HG03558 (cell line): Measurements from ENCODE around the gene EXOC2.
"Not testable (repeated sequence)": the region's sequence is repeated elsewhere in the genome, so short reads cannot be mapped to it uniquely, and the experiment has no call there.

Experiments used
- ATAC-seq: cut with Tn5 transposase; IDR thresholded peaks from one replicate; pipeline ENCODE4 v1.9.1; 2021; ENCODE audit warnings: moderate number of reproducible peaks; ENCODE audit not compliant: unreplicated experiment; ENCODE audit errors: extremely low read depth

The EXOC2 gene

DNA sequence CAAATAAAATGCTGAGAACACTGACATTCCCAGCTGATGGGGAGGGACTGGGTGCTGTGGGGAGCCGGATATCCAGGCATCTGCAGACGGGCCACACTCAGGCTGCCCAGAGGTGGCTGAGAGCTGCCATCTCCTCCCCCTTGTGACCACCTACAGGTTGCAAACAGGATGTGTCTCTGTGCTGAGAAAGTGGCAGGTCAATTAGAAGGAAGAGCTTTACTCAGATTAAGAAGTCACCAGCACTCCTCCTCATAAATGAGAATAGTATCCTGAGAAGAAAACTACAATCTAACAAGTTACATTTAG is 99.1 kb downstream of the EXOC2 start:
- ATAC-seq = no peak

DNA sequence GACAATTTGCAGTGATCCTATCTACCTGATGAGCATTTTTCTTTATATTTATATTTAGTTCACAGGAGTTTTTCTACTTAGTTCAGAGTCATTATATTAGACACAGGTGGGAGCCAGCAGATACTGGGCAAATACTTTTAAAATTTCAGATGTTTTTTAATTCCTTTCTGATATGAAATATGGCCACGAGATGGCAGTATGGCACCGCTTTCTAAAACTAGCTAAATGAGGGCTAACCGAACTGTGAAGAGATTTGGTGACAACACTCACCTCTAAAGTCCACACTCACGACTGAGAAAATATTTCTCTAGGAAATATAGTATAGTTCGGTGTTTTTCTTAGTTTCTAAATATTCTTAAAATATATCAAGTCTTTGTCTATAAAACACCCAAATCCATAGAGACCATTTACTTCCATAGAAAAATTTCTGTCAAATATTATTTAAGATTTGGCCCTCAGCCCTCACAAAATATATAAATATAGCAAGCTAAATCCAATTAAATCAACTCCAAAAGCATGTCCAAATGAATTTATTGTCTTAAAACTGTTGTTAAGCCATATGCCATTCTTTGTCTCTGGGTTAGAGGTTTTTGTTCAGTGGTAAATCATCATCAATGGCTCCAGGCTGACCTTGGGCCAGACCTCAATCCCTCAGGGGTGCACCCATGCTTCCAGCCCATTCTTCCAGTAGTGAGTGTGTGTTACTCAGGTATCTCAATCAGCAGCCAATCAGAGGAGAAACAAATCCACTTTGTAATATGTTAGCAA is 99.6 kb downstream of the EXOC2 start:
- no peak for ATAC-seq

DNA sequence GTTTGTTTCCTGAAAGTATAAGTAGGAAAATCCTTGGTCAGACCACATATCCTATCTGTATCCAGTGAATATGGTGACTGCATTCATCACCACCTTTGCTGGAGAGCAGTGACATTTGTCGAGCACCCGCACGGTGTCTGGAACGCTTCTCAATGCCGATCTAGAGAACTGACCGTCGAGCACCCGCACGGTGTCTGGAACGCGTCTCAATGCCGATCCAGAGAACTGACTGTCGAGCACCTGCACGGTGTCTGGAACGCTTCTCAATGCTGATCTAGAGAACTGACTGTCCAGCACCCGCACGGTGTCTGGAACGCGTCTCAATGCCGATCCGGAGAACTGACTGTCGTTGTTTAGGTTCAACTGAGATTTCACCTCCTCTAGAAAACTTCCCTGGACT is 103.8 kb downstream of the EXOC2 start:
- ATAC-seq = no peak

DNA sequence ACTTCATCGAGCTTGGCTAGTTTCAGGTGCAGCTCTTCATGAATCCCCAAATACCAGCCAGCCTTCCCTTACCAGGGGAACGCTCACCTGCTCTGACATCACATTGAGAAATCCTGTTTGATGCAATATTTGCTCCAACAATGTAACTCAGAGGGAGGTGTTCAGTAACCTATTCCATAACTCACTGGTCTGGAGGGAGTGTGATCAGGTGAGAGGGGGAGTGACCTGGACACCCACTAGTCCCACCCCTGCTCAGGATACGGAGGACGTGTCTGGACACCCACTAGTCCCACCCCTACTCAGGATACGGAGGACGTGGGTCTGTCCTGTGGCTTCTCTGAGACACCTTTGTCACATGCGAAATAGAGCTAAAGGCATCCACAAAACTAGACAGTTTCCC is 106.4 kb downstream of the EXOC2 start:
- ATAC-seq = no peak

DNA sequence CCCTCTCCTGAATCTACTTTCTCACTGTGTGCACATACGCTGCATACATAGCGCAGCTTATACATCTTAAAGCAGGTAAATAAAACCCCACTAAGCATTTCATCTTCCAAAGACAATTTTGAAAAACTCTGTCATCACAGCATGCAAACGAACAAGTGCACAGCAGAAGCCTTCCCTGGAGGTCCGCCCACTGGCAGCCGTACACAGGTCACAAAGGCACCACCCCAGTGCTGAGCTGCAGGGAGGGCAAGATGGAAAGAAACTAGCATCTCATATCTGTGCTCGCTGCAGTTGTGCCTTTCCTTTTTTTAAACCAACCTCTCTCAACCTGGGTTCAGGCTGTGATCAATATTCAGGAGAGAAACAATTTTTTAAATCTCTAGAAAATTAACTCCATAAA is 109.3 kb downstream of the EXOC2 start:
- no peak for ATAC-seq

DNA sequence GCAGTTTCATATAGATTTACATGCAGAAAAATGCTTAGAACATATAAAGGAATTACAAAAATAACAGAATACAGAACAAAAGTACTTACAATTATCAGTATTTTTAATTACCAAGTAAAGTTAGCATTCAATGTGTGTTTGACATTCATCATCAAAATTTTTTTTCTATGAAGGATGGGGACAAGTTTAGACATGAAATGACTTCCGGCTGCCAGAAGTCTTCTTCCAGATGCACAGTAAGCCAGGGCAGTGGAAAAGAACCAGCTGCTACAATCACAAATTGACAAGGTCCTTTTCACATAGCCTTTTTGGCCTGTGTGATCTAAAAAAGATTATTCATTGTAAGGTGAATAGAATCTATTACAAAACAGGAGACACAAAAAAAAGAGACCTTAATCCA is 109.8 kb downstream of the EXOC2 start:
- no peak for ATAC-seq

DNA sequence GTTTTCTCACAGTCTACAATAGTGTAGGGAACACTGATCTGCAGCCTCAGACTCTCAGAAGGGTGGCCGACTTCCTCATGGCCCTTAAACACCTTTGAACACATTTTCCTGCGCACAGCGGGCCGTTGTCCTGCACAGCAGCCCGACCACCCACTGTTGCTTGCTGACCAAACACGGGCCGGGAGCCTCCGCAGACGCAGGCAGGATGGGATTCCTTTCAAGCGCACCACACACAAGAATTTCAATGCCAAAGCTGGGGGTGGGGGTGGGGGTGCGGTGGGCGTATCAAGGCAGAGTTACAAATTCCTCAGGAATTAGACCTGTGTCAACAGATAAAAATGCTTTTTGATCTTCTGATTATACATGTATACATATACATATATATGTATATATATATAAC is 110.6 kb downstream of the EXOC2 start:
- ATAC-seq = no peak

DNA sequence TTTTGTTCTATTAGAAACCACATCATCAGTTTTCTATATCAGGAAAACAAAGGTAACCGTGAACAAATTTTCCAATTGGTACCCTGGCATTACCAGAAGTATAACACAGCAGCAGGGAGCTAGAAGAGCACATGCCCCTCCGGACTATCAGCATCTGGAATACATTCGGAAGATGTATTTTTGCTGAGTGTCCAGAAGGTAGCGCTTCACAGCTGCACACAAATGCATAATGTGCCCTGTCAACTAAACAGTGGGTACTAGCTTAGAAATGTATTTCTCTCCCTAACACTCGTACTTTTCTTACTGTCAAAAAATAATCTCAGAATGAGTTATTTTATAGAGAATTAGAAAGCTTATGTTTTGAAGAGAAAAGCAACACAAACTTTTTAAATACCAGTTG is 113.6 kb downstream of the EXOC2 start:
- ATAC-seq = no peak

DNA sequence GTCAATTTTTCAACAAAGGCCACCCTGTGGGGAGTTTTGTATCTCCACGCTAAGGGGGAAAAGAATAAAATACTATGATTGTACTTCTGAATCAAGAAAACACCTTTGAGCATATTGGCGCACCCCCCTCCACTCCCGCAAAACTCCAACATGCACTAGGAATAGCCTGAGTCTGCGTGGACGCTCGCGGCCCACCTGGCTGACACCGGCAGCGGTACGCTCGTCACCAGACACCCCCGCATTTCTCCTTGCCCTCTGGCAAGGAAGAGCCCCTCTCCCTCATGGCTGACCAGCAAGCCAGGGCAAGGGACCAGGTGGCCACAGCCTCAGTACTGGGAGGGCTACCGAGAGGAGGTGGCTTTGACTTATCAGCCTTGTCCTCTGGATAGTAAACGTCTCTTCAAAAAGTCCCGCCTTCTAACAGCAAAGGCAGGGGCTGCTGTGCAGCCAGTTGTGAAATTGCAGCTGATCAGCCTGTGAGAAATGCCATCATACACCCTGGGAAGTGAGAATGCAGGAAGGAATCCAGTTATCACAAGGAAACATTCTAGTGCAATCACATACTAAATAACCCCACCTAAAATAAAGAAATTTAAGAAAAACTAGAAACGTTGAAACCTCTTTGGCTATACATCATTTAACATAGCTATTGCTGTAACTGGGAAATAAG is 120.2 kb downstream of the EXOC2 start:
- no peak for ATAC-seq

DNA sequence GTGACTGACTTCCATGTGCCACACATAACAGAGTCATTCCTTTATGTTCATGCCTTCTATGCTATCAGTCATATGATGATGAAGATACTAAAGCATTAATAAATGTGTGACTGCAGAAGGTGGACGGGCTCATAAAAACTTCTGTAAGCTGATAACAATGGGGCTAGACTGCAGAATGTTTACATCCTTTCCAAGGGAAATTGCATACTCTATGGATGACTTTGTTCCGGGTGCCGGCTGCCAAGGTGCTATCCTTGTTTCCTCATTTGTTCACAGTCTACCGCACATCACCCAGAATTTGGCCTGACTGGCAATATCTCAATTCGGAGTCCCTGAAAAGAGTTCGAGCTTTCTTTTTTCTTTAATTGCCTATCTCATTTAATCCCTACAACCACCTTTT is 121.0 kb downstream of the EXOC2 start:
- no peak for ATAC-seq

DNA sequence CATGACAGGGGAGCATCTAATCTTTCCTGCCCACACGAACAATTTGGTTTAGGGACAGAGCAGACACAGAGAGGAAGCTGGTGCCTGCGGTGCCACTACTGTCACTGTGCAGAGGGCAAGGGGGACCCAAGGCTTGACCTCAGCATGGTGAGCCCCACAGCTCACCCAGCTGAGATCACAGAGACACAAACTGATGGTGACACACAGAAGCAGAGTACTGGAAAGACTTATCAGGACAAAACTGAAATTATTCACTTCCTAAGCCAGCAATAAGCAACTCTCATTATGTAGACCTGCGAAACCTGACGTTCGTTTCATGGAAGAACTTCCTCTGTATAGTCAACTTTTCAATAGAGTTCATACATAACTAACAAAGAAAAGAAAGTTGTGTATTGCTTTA is 122.1 kb downstream of the EXOC2 start:
- no peak for ATAC-seq

DNA sequence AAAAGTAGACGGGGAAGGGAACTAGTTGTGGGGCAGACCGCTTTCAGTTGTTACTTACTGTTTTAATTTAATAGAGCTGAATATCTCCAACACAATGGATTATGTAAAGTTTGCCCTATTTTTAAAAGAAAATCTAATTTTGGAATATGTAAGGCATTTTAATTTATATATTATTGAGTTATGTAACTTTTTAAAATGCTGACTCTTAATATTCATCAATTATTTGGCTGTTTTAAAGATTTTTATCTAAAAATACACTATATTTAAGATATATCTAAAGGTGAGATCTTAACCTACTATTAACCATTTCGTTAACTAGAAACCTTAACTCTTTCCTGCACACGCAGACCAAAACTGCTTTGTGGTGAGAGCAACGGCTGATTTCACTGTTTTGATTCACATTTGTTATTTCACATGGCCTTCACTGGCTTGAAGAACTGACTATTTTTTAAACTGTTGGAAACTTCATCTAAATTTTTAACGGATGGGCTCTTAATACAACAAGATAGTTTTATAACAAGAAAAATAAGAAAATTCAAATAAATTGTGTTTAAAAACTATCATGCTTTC is 123.9 kb downstream of the EXOC2 start:
- no peak for ATAC-seq

DNA sequence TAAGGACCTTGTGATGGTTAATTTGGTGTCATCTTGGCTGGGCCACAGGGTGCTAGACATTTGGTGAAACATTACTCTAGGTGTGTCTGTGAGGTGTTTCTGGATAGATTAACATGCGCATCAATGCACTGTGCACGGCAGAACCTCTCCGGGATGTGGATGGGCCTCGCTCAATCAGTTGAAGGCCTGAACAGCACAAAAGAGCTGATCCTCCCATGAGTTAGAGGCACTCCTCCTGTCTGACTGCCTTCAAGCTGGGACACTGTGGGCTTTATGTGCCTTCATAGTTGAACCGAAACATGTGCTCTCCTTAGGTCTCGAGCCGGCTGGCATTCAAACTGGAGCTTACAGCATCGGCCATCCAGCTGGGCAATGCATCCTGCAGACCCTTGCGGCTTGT is 124.9 kb downstream of the EXOC2 start:
- no peak for ATAC-seq

DNA sequence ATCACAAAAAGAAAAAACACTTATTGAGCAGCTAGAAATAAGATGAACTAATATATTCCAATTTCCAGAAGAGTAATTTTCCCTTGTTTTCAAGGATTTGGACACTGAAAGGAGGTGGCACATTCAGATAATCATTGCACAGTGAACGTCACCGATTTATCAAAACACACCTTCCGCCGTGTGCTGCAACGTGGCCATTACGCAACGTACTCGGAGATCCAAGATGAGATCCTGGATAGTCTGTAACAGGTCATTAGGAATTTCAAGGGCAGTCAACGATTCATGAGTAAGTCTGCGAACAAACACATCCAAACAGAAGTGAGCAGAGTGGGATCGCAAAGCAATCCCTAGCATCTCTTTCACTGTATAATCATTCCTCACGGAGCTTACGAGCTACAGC is 129.1 kb downstream of the EXOC2 start:
- no peak for ATAC-seq

DNA sequence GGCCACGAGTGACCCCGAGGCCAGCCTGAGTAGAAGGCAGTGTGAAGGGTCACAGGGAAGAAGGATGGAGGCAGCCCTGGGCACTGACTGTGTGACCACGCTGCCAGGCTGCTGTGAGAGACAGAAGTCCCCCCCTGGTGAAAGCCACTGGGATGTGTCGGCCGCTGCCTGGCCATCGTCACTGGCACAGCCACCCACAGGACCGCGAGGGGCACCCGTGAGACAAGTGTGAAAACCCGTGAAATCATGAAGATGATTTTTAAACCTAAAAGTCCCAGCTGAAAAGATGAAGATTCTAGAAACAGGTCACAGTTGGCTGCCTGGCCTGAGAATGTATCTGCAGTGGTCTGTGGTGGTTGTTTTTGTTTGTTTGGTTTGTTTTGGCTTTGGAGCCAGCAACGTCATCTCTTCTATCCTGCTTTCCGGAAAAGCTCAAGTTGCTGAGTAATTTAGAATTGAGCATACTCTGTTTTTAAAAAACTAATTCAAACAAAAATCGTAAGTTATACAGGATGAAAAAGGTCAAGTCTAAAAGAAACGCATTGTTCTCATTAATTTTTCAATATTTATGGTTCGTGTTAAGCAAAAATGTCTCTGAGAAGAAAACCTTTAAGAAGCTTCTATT is 130.8 kb downstream of the EXOC2 start:
- ATAC-seq = no peak

DNA sequence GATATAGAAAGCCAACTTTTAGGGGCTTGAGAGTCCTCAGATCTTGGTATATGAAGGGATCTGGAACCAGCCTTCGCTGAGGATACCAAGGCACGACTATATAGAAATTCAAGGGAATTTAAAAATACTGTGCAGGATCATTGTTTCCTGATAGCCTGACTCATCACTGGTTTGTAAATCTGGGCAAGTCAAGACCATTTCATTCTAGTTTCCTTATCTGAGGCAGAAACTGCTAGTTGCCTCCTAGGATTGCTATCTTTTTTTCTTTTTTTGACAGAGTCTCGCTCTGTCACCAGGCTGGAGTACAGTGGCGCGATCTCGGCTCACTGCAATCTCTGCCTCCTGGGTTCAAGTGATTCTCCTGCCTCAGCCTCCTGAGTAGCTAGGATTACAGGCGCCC is 131.6 kb downstream of the EXOC2 start:
- not testable (repeated sequence) for ATAC-seq

DNA sequence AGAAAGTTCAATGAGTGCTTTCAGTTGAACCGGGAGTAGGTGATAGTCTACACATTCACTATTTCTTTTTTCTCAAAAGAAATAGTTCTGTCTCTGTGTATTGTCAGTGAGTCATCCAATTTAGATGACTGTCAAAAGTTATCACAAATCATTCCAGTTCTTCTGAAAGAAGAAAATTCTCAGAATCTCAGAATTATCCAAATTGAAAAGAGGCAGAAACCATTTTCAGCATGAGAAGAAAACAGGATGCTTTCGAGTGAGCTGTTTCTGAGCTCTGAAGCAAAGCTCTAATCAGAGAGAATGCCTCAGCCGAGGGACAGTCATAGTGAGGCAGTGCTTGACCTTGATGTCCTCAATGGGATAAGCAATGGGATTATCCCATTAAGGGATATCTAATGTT is 134.0 kb downstream of the EXOC2 start:
- ATAC-seq = no peak

DNA sequence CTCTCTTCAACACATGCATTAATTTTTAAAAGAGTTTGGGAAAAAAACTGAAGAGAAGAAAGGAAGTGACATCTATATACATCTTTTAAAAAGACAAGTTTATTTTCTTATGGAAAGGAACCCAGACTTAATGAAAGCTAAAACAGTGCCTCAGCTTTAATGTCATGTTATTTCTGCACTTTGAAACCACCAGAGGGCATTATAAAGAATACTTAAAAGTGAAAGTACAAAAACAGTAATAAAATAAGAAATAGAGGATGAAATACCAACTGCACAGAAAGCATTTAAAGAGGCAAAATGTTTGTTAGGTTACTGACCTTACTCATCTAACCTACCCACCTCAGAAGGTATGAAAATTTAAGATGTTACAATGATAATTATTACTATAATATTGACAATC is 134.8 kb downstream of the EXOC2 start:
- ATAC-seq = no peak

DNA sequence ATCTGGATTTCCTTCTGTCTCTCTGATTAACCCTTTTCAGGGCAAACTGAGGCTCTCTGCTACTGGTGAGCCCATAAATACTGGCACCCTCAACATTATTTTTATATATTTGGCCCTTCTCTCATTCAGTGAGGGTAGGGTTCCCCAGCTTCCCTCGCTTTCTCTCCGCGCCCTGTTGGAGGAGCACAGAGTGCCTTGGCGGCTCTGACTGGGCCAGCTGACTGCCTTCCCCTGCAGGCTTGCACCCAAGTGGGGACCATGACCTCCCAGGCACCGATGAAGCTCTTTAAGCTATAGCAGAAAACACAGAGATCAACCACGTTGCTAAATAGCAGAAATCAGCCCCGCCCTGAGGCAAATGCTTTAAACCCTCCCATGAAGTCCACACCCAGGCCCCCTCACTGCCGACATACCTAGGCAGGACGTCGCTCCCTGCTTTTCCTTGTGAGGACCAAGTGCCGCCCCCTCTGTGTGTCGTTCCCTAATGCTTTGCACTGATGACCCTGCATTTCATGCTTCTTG is 141.0 kb downstream of the EXOC2 start:
- ATAC-seq = no peak

DNA sequence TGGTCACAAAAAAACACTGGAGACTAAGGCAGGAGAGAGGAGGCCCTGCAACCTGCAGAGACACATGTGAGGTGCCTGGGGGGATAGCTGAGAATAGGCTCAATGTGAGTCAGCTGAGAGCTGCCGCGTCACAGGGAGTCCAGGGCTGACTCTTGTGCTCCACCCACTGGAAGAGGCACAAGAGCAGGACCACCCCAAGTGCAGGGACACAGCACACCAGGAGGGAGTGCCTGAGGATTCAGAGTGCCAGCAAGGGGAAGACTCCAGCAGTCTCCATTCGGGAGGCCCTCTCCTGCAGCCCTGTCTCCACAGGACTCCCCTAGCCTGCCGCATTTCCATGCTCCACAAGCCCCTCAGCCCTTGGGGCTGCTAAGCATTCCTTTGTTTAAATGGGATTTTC is 141.5 kb downstream of the EXOC2 start:
- ATAC-seq = no peak

DNA sequence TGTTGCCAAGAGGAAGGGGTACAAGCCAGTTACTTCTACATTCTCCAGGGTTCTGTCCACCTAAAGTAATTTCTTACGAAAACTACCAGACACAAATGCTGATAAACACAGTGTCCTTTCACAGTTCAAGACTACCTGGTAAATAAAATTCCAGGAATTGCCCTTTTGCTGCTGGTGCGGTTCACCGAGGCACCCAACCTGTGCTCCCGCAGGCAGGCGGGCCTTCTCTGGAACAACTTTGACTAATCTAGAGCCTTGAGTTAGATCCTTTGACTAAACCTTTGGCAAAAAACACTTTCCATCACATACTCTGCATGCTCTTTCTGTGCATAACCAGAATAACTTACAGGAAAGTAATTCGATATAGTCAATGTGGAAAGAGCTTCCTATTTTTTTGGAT is 143.0 kb downstream of the EXOC2 start:
- ATAC-seq = no peak
